DMS 273 (cell line): ENCODE results near the gene NPHP1.
"Not testable (repeated sequence)": the region's sequence is repeated elsewhere in the genome, so short reads cannot be mapped to it uniquely, and the experiment has no call there.

Experiments used
- DNase-seq: peaks from one replicate; lab custom pipeline; 2025; ENCODE audit not compliant: unreplicated experiment; lab: John Stamatoyannopoulos, UW

NPHP1 gene

DNA sequence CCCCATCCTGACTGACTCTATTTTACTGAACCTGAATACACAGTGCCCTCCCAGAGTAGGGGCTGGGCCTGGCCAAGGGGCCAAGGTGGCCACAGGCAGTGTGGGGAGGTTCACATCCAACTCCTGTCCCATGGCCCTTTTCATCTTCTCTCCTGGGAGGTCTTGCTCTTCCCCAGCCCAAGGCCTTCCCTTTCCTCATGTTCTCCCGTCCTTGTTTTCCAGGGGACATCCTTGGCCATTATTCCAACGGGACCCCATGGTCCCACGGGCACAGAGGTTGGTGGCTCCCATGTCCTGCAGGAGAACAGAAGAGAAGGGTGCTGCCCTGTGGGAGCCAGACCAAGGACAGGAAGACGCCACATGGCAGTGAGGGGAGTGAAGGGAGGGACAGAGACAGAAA, 99.6 kb downstream of the NPHP1 start:
- DNase-seq = no peak

- no peak for DNase-seq
Measured at GRCh38 chr2:110104025-110104771, 100.6 kb downstream of the NPHP1 start.

DNA sequence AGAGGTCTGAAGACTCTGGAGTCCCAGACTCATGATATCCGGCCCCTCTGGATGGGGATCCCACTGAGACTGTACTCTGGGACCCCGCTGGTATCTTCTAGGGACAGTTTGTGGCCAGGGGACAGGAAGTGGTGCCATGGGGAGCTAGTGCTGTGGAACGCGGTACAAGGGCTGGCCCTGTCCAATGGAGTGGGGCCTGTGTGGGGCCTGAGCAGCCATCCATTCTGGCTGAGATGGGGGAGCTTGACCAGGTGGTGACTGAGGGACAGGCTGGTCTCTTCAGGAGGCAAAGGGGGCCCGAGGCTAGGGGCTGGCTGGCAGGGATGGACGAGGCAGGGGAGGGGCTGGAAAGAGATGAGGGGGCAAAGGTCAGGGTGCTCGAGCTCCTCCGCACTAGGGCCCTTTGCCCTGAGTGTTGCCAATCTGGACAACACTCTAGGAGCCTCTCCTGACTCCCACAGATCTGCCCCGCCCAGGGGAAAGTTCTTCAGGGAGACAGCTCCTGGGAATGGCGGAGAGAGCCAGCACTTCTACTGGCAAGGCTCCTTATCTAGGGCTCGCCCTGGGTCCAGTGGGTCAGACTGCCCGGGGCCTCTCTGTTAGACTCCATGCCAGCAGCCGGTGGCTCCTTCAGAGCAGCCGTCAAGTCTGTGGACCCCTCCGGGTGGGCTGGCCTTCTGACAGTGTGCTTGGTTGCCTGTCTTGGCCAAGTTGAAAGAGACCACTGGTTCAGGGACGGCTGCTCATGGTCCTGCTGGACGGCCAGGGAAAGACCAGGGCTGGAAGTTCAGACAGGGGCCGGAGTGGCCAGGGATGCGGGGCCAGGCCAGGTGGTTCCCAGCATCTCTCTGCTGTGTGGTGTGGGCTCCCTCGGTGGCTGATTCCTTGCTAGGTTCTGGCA, 101.5 kb downstream of the NPHP1 start:
- no peak for DNase-seq

GRCh38 chr2:110101901-110102803, 102.7 kb downstream of the NPHP1 start:
- no peak for DNase-seq

DNA sequence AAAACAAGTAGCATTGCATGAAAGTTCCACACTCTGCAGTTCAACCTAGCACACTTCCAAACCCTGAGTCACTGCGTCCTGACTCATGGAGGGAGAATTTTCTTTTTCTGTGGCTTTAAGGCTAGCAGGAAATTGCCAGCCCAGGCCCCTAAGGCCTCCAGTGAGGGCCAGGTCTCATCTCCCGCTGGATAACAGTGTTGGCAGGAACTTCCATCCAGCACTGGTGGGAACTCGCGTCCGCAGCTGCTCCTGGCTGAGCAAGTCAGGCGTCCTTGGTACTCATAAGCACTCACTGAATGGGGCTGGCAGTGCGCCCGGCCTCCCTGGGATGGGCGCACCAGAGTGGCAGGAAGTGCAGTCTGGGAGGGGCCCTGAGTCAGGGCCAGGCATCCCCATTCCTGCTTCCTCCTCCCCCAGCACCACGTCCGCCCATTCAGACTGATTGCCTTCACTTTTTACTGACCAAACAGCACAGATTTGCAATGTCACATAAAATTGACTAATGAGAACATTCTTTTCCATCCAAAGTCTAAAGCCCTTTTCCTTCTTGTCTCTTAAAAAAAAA, 103.5 kb downstream of the NPHP1 start:
- DNase-seq = peak; percentile 96

DNA sequence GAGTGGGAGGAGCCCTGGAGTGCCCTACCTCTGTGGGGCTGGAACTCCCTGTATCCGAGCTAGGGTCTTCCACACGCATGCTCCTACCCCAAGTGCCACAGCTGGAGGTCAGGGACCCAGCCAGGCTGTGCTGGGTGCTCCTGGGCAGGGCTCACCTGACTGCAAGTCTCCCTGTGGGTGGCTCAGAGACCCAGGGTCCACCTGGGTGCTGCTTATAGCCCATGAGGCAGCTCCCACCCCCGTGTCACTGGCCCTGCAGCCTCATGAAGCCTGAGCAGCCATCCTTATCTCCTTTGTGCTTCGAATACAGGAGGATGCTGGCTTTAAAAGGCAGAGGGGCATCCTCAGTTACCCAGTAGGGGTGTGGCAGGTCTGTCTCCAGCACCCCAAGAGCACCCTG, 103.9 kb downstream of the NPHP1 start:
- DNase-seq = not testable (repeated sequence)

- no peak for DNase-seq
Measured at GRCh38 chr2:110100480-110100879, 104.3 kb downstream of the NPHP1 start.

DNA sequence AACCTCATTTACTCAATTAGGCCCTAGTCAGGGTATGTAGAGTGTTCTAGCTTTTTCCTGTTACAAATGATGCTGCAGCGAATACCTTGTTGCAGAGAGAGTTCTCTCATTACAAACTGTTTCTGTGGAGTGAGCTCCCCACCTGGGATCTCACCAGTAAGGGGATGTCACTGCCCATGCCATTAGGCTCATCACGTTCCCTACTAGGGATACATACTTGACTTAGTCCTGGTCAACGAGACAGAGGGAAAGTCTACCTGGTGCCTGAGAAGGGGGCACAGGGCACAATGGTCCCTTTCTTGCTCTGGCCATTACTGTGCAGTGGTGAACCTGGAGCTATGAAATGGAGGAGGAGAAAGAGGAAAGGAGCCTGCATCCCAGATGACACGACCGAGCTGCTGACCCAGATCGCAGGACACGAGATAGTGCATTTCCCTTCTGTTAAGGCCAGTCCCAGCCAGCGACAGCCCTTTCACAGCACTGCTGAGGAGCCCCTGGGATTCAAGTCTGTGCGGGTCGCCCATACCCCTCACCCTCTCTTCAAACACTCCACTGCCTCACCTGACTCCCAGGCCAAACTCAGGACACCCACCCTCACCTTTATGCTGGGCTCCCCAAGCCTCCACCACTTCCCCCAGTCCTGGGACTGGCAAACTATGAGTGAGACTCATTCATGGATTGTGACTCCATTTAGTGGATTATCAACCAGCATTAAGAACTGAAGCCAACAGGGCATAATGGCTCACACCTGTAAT, 105.2 kb downstream of the NPHP1 start:
- no peak for DNase-seq

GRCh38 chr2:110099038-110099425, 105.8 kb downstream of the NPHP1 start:
- no peak for DNase-seq

GRCh38 chr2:110097506-110098220, 107.2 kb downstream of the NPHP1 start:
- no peak for DNase-seq

- no peak for DNase-seq
Measured at GRCh38 chr2:110095994-110096633, 108.7 kb downstream of the NPHP1 start.

DNA sequence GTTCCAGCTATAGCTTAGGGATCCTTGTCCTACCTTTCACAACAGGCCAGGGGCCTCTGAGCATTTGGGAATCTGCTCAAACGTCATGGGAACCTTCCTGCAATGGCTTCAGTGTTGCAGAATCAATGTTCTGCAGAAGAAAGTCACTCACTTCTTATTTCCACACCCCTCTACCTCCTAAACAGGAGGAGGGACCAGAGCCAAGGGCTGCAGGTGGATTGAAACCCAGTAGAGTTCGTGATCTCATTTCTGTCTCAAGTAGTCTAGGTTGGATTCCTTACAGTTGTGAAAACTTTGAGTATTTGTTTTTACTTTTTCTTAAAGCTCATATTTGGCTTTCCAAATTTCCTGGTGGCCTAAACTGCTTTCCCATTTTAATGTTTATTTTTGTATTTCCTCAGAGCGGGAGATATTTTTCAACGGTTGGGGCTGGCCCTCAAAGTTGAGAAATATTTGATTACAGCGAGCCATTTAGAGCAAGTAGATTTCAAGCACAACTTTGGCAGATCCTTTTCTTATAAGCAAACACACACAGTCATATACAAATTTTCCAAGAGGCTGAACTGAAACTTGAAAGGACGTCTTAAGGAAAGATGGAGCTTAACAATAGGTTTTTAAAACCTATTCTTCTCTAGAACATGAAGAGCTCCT, 109.8 kb downstream of the NPHP1 start:
- DNase-seq = not testable (repeated sequence)

- DNase-seq = not testable (repeated sequence)
Measured at GRCh38 chr2:110093924-110094323, 110.9 kb downstream of the NPHP1 start.

DNA sequence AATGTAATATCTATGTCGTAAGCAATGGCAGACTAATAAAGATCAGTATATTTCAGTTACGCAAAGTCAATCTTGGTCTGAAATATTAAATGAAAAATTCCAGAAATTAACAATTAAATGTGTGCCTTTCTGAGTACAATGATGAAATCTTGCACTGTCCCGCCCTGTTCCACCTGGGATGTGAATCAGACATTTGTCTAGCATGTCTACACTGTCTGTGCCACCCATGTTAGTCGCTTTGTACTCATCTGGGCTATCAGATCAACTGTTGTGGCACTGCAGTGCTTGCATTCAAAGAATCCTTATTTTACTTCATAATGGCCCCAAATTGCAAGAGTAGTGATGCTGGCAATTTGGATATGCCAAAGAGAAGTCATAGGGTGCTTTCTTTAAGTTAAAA, 114.6 kb downstream of the NPHP1 start:
- DNase-seq = not testable (repeated sequence)

DNA sequence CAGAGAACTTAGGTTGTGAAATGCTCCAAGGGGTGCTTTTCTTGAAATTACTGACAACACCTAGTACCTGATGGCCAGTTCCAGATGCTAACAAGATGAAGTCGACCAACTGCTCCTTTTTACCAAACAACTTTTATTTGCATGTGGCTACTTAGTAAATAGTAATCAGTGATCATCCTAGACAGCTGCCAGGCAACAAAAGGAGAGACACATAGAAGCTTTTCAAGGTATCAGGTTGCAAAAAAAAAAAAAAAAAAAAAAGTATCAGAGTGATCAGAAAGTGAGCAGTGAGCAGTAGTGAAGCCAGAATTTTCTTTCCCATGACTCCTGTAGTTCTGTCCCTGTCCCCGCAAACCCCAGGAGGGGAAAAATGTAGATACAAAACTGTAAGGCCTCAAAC, 121.1 kb downstream of the NPHP1 start:
- DNase-seq = not testable (repeated sequence)

DNA sequence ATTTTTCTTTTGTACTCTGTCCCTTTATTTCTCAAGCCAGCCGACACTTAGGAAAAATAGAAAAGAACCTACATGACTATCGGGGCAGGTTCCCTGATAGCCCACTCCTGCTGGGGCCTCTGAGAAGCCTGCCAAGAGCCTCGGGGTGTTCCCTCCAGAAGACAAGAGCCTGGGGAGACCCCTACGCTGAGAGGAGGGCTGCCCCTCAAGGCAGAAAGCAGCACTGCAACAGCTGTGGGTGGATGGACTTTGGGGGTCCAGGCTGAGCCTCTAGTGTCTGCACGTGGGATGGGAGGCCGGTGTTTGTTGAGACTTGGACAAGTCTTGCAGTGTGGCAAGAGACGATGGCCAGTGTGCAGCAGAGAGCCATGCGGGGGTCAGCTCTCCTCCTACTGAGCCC, 121.7 kb downstream of the NPHP1 start:
- DNase-seq = not testable (repeated sequence)

DNA sequence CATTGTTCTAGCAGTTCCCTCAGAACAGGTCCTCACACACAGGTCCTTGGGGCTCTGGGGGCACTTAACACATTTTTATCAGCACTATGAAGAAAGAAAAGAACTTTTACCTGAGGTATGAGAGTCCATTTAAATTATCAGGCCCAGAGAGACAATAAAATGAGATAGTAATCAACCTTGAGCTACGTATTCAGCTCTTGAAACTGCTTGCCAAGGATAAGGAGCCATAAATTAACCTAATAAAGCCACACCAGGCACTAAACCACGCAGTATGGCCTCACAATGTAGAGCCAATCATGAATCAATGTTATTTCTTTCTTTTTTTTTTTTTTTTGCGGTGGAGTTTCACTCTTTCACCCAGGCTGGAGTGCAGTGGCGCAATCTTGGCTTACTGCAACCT, 126.7 kb downstream of the NPHP1 start:
- not testable (repeated sequence) for DNase-seq

- not testable (repeated sequence) for DNase-seq
Measured at GRCh38 chr2:110075896-110076295, 128.9 kb downstream of the NPHP1 start.
